22Rv1 (cell line): Measurements from ENCODE around the gene EFCAB12.

Experiments
- CTCF ChIP-seq: fragments of 450-650 bp; IDR thresholded peaks from 2 replicates; pipeline ENCODE4 v1.5.1; 2017; ENCODE audit warnings: mild to moderate bottlenecking
- ZFX ChIP-seq: fragments of 450-650 bp; IDR thresholded peaks from 2 replicates; pipeline ENCODE4 v1.6.1; 2017; ENCODE audit warnings: antibody characterized with exemption, borderline replicate concordance

GRCh38 chr3:129439817-129440617 lies 11.6 kb upstream of the EFCAB12 start, which contains the start of the genes IFT122 and MBD4:
- no peak for TF ChIP-seq CTCF
- TF ChIP-seq ZFX: no peak
